ENCODE results near the gene SFXN3.

- no peak for TF ChIP-seq MAX (IDR thresholded peaks at IDR 0.05)
- no peak for TF ChIP-seq CREB1 (IDR thresholded peaks at IDR 0.05; ENCODE audit: low read depth)
- TF ChIP-seq, protein P1, sequence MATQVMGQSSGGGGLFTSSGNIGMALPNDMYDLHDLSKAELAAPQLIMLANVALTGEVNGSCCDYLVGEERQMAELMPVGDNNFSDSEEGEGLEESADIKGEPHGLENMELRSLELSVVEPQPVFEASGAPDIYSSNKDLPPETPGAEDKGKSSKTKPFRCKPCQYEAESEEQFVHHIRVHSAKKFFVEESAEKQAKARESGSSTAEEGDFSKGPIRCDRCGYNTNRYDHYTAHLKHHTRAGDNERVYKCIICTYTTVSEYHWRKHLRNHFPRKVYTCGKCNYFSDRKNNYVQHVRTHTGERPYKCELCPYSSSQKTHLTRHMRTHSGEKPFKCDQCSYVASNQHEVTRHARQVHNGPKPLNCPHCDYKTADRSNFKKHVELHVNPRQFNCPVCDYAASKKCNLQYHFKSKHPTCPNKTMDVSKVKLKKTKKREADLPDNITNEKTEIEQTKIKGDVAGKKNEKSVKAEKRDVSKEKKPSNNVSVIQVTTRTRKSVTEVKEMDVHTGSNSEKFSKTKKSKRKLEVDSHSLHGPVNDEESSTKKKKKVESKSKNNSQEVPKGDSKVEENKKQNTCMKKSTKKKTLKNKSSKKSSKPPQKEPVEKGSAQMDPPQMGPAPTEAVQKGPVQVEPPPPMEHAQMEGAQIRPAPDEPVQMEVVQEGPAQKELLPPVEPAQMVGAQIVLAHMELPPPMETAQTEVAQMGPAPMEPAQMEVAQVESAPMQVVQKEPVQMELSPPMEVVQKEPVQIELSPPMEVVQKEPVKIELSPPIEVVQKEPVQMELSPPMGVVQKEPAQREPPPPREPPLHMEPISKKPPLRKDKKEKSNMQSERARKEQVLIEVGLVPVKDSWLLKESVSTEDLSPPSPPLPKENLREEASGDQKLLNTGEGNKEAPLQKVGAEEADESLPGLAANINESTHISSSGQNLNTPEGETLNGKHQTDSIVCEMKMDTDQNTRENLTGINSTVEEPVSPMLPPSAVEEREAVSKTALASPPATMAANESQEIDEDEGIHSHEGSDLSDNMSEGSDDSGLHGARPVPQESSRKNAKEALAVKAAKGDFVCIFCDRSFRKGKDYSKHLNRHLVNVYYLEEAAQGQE (IDR thresholded peaks at IDR 0.05; ENCODE audit: low read depth): no peak
- TF ChIP-seq NFIC (IDR thresholded peaks at IDR 0.05): no peak
Measured at GRCh38 chr10:101012525-101013364, 18.3 kb upstream of the SFXN3 start.
